IPS-15b (cell line): Measurements from ENCODE around the gene IGBP1.

Experiments used
- H3K27me3 ChIP-seq: one replicate; pipeline ENCODE4 v1.6.1; 2013; ENCODE audit warnings: low read length; ENCODE audit not compliant: control insufficient read depth, insufficient read depth
- H3K36me3 ChIP-seq: one replicate; pipeline ENCODE4 v1.6.1; 2013; ENCODE audit warnings: low read length; ENCODE audit not compliant: control insufficient read depth, insufficient read depth
- H3K4me1 ChIP-seq: one replicate; pipeline ENCODE4 v1.6.1; 2013; ENCODE audit warnings: mild to moderate bottlenecking, low read length; ENCODE audit not compliant: control insufficient read depth, insufficient read depth
- H3K4me3 ChIP-seq: one replicate; pipeline ENCODE4 v1.5.1; 2013; ENCODE audit warnings: low read depth, low read length
- H3K9ac ChIP-seq: one replicate; pipeline ENCODE4 v1.6.1; 2013; ENCODE audit warnings: low read depth, mild to moderate bottlenecking, low read length
- H3K9me3 ChIP-seq: one replicate; pipeline ENCODE4 v1.6.1; 2013; ENCODE audit warnings: mild to moderate bottlenecking, low read length; ENCODE audit not compliant: control insufficient read depth, insufficient read depth

Gene IGBP1

DNA sequence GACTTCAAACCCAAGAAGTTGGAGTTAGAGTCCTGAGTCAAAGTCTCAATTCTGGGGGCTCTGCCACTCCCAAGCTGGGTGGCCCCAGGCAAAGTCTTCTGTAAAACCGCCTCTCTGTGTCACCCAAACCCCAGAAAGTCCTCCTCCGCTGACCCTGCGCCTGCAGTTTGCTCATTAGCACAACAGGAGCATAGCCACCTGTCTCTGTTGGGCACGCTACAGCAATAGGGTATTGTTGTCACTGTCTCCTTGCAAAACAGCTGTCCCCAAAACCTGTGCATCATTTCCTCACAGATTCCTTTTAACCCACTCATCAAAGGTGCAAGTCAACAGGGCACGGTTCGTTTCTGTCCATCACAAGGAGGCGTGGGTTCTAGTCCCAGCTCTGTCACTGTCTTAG lies 36.0 kb downstream of the IGBP1 start:
- Histone ChIP-seq H3K36me3 (peaks cover 7% of the 10 kb centered on the region), H3K4me1 (peaks cover 25% of the 10 kb centered on the region), H3K9me3 (no peaks in the 10 kb centered on the region), H3K27me3 (no peaks in the 10 kb centered on the region), H3K9ac (no peak overlapping the region), H3K4me3 (no peak overlapping the region)

DNA sequence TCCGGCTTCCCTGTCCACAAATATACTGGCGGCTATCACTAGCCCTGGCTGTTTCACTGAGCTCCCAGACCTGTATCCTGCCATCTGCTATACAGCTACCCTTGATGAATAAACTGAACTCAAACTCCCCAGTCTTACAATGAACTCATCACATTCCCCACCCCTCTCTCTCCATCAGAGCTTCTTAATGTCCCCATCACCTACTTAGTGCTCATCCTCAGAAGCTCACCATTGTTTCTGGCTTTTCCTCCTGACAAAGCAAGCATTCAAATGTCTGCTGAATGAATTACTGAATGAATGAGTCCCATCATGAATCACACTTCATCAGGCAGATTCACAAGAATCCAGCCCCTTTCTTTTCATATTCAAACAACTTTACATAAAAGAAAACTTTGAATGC lies 38.4 kb downstream of the IGBP1 start:
- peaks cover 25% of the 10 kb centered on the region for H3K4me1 ChIP-seq
- H3K4me3 ChIP-seq = no peak overlapping the region
- no peaks in the 10 kb centered on the region for H3K27me3 ChIP-seq
- peaks cover 4% of the 10 kb centered on the region for H3K36me3 ChIP-seq
- H3K9ac ChIP-seq = no peak overlapping the region
- H3K9me3 ChIP-seq = no peaks in the 10 kb centered on the region

DNA sequence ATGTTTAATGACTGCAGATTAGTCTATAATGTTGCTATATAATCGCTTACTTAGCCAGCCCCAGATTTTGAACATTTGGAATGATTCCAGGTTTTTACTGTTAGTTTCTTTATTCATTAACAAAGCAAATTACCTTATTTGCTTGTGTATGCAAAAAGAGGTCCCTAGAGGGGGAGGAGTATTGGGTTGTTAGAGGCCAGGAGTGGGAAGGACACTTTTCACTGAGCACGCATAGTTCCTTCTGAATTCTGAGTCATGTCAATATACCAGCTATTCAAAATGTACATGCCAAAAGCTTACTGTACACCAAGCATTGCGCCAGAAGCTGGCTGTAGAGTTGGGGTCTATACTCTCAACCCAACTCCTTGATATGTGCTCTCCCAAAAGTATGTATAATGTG lies 39.0 kb downstream of the IGBP1 start:
- H3K9me3 ChIP-seq = no peaks in the 10 kb centered on the region
- peaks cover 23% of the 10 kb centered on the region for H3K4me1 ChIP-seq
- H3K4me3 ChIP-seq = no peak overlapping the region
- H3K27me3 ChIP-seq = no peaks in the 10 kb centered on the region
- H3K9ac ChIP-seq = no peak overlapping the region
- peaks cover 4% of the 10 kb centered on the region for H3K36me3 ChIP-seq

DNA sequence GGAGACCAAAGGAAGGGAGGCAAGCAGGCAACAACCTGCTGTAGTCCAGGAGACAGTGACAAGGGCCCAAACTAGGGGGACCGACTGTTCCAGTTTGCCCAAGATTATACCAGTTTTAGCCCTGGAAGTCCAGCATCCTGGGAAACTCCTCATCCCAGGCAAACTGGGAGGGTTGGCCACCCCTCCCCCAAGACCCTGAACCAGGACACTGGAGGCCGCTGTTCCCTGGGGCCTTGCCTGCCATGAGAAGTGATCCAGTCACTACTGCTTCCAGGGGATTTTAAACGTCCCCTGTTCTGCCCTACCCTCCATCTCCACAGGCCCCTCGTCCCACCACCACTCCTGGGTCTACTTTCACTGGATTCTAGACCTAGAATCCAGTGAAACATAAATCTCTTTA lies 39.7 kb downstream of the IGBP1 start:
- H3K9ac ChIP-seq = no peak overlapping the region
- no peaks in the 10 kb centered on the region for H3K27me3 ChIP-seq
- peaks cover 23% of the 10 kb centered on the region for H3K4me1 ChIP-seq
- H3K36me3 ChIP-seq = peaks cover 4% of the 10 kb centered on the region
- H3K9me3 ChIP-seq = no peaks in the 10 kb centered on the region
- H3K4me3 ChIP-seq = no peak overlapping the region

DNA sequence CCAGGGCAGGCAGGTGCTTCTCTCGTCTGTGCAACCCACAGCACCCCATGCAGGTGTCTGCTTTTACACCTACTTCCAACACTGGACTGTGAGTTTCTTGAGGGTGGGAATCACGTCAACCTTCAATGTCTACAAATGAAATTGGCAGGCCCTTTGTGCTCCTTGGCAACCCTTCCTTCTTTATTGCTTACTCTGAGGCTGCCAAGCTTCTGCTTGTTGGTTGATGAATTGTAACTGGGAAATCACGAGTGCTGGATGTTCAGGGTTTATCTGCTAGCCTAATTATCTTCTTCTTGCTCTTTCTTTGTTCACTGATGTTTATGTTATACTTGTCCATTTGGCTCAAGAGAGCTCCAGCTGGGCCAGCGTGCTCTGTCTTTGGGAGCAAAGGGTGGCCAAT lies 41.5 kb downstream of the IGBP1 start:
- Histone ChIP-seq H3K9me3 (no peaks in the 10 kb centered on the region), H3K4me1 (peaks cover 10% of the 10 kb centered on the region), H3K9ac (no peak overlapping the region)

DNA sequence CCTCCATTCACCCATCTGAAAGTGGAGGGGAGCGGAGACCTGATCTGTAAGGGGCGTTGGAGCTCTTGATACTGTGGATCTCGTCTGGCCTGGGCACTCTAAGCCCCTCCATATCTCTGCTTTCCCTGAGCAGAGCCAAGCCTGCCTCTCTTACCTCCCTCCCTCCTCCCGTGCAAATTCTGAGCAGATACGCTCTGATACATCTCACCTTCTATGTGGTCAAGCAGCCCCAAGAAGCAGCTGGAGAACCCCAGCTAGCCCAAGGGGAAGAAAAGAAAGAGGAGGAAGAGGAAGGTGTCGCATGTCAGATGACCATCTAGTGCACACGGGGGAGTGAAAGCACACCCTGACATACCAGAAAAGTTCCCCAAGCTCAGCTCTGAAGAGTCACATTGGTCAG lies 42.1 kb downstream of the IGBP1 start:
- H3K4me3 ChIP-seq = no peak overlapping the region
- no peaks in the 10 kb centered on the region for H3K9me3 ChIP-seq

More for the DNA sequence above, 41.5 kb downstream of the IGBP1 start:
- Histone ChIP-seq H3K36me3 (peaks cover 4% of the 10 kb centered on the region), H3K4me3 (no peak overlapping the region), H3K27me3 (no peaks in the 10 kb centered on the region)

DNA sequence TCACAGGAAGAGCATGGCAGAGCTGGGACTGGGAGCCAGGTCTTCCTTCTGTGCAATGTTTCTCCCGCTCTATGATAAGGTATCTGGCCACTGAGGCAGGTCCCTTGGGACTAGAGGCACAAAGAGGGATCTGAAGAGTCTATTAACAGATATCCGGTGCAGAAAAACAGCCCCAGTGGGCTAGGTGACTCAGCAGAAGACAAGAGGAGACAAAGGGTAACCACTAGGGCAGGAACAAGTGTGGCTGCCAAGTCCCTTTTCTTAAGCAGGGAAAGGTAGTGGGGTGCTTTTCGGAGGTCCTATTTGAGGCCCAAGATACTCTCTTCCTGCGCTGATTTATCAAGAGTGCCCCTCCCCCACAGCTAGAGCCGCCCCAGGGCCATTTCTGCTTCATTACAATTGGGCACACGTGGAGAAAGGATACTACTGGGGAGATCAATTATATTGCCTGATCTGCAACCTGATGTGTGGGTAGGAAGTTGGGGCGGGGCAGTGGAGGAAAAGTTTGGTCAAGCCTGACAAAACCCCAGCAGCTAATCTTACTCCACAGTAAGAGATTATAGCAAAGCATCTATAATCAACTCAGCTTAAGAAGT lies 43.8 kb downstream of the IGBP1 start, which contains the start of gene DGAT2L6:
DGAT2L6 (plus strand) TSS at position 546 of the 596 bp plus-strand sequence. CDS start 100 bp downstream, outside the sequence.
- Histone ChIP-seq H3K9ac (no peak within 1 kb of the TSS), H3K4me1 (peaks cover 6% of the 10 kb centered on the region), H3K9me3 (no peaks in the 10 kb centered on the region), H3K36me3 (peaks cover 4% of the 10 kb centered on the region), H3K27me3 (no peaks in the 10 kb centered on the region), H3K4me3 (no peak within 1 kb of the TSS)

More for the DNA sequence above, 42.1 kb downstream of the IGBP1 start:
- Histone ChIP-seq H3K4me1 (peaks cover 10% of the 10 kb centered on the region), H3K9ac (no peak overlapping the region), H3K27me3 (no peaks in the 10 kb centered on the region), H3K36me3 (peaks cover 4% of the 10 kb centered on the region)

DNA sequence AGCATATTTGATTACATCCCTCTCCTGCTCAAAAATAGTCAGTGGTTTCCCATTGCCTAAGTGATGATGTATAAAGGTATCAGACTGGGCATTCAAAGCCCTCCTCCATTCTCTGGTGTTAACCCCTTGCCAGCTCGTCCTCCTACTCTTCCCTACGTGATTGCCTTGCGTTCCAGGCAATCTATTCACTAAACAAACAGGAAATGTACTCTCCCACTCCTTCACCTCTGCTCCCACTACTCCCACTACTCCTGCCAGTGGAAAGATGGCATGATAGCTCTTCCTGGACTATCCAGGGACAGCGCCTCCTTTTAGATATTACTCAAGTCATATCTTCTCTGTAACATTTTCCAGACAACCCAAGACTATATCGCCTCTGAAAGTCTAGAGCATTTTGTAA lies 49.8 kb downstream of the IGBP1 start:
- Histone ChIP-seq H3K27me3 (no peaks in the 10 kb centered on the region), H3K9me3 (no peaks in the 10 kb centered on the region), H3K4me3 (no peak overlapping the region), H3K4me1 (no peaks in the 10 kb centered on the region), H3K36me3 (no peaks in the 10 kb centered on the region), H3K9ac (no peak overlapping the region)

DNA sequence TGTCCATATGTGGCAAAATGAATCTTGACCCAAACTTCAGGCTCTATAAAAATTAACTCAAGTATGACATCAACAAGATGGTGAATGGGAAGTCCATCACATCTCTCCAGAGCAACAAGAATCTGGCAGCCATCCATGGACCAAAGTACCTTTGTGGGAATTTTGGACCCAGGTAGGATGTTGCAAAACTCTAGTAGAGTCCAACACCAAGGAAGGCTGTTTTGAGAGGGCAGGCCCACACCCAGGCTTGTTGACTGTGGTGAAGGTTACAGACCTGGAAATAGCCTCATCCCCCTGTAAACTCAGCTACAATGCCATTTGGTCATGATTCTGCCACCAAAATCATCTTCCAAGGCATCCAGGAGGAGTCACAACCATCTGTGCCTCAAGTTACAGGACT lies 57.0 kb downstream of the IGBP1 start:
- no peaks in the 10 kb centered on the region for H3K9me3 ChIP-seq
- no peak overlapping the region for H3K4me3 ChIP-seq
- no peak overlapping the region for H3K9ac ChIP-seq
- H3K27me3 ChIP-seq = no peaks in the 10 kb centered on the region
- no peaks in the 10 kb centered on the region for H3K36me3 ChIP-seq
- H3K4me1 ChIP-seq = no peaks in the 10 kb centered on the region

DNA sequence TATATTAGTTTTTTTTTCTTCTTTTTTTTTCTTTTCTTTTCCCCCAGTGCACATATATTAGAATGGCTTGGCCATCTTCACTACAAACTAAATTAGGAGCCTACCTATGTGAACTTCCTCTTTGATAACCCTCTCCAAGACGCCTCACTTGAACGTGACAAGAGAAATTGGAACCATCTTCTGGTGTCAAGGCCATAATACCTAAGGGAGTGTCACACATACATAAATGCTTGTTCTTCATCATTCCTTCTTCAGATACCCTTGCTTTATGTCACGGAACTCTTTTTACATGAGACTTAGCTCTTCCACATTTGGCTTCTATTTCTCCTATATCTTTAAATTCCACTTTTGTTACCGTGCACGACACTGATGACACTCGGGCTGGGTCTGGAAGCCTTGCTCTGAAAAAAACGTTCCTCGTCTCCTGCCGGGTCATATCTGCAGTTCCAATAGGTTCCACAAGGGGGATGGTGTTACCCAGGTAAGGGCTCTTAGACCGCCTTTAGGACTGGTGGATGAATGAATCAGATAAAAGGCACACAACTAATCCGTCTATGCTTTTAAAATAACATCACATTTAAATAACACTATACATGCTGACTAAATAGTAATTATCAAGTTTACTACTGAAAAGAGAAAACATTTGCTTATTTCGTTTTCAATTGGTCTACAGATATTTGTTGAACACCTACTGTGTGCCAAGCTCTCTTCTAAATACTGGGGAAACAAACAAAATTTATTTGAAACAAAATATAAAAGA lies 63.9 kb downstream of the IGBP1 start:
- Histone ChIP-seq H3K9me3 (no peaks in the 10 kb centered on the region), H3K27me3 (no peaks in the 10 kb centered on the region), H3K36me3 (no peaks in the 10 kb centered on the region), H3K4me1 (no peaks in the 10 kb centered on the region), H3K9ac (no peak overlapping the region), H3K4me3 (no peak overlapping the region)

DNA sequence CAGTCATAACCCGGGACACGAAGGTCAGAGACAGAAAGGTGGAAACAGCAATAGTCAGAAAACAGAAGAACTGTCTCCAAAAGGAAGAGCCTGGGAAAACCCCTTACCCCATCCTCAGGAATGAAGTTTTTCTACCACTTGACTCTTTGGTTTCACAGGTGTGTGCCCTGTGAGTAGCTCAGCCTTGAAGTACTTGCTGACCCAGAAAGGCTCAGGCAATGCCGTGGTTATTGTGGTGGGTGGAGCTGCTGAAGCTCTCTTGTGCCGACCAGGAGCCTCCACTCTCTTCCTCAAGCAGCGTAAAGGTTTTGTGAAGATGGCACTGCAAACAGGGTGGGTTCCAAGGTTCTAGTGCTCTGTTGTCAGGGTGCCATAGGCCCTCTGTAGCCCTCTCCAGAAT lies 68.5 kb downstream of the IGBP1 start:
- no peaks in the 10 kb centered on the region for H3K9me3 ChIP-seq
- no peaks in the 10 kb centered on the region for H3K27me3 ChIP-seq
- no peak overlapping the region for H3K4me3 ChIP-seq
- H3K4me1 ChIP-seq = no peaks in the 10 kb centered on the region
- no peak overlapping the region for H3K9ac ChIP-seq
- no peaks in the 10 kb centered on the region for H3K36me3 ChIP-seq

DNA sequence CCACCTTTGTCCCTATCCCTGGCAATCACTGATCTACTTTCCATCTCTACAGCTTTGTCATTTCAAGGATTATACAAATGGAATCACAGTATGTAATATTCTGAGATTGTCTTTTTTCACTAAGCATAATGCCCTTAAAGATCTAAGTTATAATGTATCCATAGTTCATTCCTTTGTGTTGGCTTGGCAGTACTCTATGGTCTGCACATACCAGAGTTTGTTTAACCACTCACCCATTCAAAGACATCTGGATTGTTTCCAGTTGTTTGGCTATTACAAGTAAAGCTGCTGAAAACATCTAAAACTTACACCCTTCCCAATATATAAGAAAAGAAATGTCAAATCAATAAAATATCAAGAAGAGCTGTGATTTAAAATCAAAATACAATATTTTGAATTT lies 75.2 kb downstream of the IGBP1 start:
- Histone ChIP-seq H3K9me3 (no peaks in the 10 kb centered on the region), H3K36me3 (no peaks in the 10 kb centered on the region), H3K9ac (no peak overlapping the region), H3K4me1 (no peaks in the 10 kb centered on the region), H3K27me3 (no peaks in the 10 kb centered on the region), H3K4me3 (no peak overlapping the region)
